ENCODE measurements around the gene THUMPD1.
"Not testable (repeated sequence)": the region's sequence is repeated elsewhere in the genome, so short reads cannot be mapped to it uniquely, and the experiment has no call there.

THUMPD1 gene, protein sequence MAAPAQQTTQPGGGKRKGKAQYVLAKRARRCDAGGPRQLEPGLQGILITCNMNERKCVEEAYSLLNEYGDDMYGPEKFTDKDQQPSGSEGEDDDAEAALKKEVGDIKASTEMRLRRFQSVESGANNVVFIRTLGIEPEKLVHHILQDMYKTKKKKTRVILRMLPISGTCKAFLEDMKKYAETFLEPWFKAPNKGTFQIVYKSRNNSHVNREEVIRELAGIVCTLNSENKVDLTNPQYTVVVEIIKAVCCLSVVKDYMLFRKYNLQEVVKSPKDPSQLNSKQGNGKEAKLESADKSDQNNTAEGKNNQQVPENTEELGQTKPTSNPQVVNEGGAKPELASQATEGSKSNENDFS

DNA sequence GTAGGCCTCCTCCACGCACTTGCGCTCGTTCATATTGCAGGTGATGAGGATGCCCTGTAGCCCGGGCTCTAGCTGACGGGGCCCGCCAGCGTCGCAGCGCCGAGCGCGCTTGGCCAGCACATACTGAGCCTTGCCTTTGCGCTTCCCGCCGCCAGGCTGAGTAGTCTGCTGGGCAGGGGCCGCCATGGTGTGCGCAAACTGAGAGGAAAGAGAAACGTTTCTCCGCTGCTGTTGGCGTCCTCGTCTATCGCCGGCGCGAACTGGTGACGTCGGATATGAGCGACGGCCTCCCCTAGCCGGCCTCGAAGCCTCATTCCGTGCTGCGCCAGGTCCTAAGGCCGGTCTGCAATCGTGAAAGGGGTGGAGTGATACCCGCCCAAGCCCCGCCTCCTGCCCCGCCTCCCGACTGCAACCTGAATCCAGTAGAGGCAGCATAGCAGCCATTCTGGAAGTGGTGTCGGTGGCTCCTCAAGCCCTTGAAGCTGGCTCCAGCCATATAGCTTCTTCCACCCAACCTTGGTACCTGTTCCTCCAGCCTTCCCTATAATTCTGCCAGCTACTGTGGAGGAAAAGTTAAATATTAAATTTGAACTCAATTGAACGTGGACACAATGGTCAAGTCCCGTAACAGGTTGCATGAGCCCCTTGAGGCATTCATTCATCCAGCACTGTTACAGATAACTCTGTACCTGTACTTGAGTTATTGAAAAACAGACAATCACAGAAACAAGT, at the start of gene THUMPD1:
TSS of gene THUMPD1 (minus strand) at position 265 of the 732 bp plus-strand sequence. CDS start at position 186, 79 bp downstream.
- DNase-seq (ENCODE audit: low spot score): peak; percentile 98

DNA sequence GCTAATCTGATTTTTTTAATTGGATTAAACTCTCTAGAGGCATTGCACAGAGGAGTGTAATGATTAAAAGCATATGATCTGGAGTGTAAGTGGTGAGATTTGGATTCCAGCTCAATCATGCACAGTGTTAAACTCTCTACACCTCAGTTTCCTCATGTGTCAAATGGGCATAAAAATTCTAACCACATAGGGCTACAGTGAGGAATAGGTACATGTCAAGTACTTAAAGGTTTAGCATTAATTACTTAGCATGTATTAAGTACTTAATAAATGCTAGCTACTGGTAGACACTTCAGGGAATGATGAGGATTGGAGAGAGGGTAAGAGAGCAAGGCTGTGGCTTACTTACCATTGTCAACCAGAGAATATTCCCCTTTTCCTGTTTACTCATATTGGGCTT, 47.5 kb upstream of the THUMPD1 start:
- no peak for DNase-seq (ENCODE audit: low spot score)

DNA sequence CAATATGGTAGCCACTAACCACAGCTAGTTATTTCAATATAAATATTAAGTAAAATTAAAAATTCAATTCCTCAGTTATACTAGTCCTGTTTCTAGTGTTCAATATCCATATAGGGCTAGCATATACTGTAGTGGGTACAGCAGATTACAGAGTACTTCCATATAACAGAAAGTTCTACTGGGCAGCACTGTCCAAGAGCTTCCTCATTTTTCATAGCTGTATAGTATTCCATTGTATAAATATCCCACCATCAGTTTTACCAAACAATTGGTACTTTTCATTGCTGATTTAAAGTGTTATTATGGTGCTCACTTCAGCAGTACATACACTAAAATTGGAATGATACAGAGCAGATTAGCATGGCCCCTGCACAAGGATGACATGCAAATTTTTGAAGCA, 42.6 kb upstream of the THUMPD1 start:
- DNase-seq (ENCODE audit: low spot score): no peak

DNA sequence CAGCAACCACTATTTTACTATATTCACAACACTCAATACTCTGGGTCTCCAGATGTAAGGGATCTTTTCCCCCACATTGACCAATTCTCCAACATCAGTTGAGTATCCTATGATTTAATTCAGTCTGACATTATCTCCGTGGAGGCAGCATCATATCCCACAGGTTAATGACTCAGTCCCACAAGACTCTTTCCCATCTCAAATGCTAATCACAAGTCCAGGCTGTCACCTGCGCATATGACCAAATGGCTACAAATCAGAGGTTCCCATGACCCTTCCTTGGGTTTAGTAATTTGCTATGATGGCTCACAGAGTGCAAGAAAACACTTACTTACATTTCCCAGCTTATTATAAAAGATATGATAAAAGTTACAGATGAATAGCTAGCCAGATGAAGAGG, 40.9 kb upstream of the THUMPD1 start:
- no peak for DNase-seq (ENCODE audit: low spot score)

DNA sequence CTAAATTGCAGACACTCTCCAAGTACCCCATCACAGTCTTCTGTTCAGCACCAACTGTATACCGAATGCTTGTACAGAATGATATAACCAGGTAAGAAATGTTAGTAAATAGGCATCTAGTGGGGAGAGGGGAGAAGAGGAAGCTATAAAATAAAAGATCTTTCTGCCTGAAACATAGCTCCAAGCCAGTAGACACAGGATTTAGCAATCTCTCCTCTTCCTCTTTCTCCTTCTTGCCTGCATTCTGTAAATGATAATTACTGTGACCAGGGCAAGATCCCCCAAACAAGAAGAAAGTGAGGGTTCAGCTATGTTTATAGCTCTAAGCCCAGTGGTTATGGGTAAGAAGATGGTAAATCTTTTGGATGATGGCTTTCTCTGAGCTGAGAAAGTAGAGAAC, 40.1 kb upstream of the THUMPD1 start:
- DNase-seq (ENCODE audit: low spot score): no peak

DNA sequence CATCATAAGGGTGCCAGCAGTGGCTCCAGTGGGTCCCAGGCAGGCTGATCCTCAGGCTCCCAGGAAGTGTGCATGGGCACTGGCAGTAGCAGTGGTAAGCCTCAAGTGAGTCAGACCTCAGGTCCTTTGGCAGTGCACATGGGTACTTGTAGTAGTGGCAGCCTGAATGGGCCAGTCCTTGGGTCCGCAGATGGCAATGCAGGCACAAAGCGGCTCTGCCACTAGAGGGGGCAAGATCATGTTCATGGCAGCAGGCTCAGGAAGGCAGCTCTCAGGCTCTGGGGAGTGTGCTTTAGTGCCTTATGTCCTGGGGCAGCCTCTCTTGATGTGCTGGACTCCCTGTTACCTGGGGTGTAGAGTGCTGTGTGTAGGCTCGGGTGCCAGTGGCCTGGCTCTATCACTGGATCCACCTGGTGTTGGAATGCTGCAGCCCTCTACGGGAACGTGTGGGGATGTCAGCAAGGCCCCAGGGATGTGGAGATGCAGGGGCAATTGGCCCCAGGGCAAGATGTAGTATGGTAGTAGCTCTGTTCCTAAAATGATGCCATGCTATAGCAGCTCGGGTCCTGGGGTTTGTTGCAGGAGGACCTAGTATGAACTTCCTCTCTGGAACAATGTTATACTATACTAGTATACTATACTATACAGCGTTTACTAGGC, 33.2 kb upstream of the THUMPD1 start:
- DNase-seq (ENCODE audit: low spot score): peak; percentile 71

DNA sequence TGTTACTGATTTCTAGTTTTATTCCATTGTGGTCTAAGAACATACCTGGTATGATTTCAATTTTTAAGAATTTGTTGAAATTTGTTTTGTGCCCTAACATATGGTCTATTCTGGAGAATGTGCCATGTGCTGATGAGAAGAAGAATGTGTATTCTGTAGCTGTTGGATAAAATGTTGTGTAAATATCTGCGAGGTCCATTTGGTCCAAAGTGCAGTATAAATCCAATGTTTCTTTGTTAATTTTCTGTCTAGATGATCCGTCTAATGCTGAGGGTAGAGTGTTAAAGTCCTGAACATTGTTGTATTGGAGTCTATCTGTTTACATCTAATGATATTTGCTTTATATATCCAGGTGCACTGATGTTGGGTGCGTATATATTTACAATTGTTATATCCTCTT, 32.1 kb upstream of the THUMPD1 start:
- DNase-seq (ENCODE audit: low spot score): no peak

DNA sequence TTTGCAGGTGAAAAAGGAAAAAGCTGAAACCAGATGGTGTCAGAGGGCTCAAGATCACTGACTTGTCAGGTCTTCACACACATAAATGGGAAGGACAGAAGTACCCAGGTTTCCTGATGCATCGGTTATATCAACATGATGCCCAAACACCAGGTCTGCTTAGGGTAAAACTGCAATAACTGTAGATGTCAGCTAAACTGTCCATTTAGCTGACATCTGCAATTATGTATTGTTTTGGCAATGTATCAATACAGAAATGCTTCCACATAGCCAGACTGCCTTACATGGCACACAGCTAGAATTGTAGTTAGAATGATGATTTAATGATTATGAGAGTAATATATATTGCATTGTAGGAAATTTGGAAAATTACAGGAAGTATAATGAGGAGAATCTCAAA, 27.2 kb upstream of the THUMPD1 start:
- no peak for DNase-seq (ENCODE audit: low spot score)

DNA sequence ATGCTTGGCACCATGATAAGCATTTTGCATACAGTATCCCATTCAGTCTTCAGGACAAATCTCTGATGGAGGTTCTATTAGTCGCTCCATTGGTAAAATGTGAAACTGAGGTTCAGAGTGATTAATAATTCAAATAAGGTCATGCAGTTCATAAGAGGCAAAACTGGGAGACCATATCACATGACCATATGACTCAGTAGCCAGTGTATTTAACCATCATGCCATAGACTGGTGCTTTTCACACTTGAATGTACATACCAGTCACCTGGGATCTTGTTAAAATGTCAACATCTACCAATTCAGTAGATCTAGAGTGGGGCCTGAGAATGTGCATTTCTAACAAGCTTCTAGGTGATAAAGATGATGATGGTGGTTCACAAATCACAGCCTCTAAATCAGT, 26.5 kb upstream of the THUMPD1 start:
- no peak for DNase-seq (ENCODE audit: low spot score)

DNA sequence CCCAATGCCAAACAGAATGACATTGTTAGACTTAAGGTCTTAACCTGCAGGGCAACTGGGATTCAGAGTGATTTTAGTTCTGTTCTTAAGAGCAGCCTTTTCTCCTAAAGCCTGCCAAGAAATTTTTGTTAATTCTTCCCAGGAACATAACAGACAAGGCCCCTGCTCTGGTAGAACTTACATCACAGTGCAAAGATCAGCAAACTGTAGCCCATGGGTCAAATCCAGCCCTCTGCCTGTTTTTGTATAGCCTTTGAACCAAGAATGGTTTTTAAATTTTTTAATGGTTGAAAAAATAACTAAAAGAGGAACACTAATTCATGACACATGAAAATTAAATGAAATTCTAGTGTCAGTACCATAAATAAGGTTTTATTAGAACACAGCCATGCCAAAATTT, 26.0 kb upstream of the THUMPD1 start:
- no peak for DNase-seq (ENCODE audit: low spot score)

DNA sequence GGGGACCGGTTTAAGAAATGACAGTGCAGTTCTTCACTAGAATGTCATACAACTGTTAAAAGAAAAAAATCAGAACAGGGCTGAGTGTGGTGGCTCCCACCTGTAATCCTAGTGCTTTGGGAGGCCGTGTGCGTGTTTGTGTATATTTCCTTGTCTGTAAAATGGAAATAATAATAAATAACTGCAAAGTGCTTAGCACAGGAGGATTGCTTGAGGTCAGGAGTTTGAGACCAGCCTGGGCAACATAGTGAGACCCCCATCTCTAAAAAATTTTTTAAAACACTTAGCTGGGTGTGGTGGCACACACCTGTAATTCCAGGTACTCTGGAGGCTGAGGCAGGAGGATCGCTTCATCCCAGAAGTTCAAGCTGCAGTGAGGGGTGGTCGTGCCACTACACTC, 24.7 kb upstream of the THUMPD1 start:
- DNase-seq (ENCODE audit: low spot score): no peak

DNA sequence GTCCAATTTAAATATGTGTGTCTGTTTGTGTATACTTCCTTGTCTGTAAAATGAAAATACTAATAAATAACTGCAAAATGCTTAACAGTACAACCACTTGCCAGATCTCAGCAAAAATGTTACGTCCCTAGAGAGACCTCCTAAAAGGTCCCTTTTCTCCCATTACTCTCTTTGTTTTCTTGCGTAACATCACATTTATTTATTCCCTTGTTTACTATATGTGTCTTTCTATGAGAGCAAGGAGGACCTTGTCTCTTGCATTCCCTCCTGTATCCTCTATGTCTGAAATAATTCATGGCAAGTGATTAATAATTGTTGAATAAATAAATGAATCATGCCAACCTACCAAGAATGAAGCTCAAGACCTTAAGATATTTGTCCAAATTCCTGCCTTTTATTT, 24.1 kb upstream of the THUMPD1 start:
- DNase-seq (ENCODE audit: low spot score): no peak

DNA sequence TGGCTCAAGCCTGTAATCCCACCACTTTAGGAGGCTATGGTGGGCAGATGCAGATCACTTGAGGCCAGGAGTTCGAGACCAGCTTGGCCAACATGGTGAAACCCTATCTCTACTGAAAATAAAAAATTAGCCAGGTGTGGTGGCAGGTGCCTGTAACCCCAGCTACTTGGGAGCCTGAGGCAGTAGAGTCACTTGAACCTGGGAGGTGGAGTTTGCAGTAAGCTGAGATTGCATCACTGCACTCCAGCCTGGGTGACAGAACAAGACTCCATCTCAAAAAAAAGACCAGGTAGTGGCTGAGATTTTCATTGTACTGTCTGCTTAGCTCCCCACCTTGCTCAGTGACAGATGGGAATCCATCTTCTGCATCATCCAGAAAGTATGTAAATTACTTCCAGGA, 22.8 kb upstream of the THUMPD1 start:
- DNase-seq (ENCODE audit: low spot score): not testable (repeated sequence)

DNA sequence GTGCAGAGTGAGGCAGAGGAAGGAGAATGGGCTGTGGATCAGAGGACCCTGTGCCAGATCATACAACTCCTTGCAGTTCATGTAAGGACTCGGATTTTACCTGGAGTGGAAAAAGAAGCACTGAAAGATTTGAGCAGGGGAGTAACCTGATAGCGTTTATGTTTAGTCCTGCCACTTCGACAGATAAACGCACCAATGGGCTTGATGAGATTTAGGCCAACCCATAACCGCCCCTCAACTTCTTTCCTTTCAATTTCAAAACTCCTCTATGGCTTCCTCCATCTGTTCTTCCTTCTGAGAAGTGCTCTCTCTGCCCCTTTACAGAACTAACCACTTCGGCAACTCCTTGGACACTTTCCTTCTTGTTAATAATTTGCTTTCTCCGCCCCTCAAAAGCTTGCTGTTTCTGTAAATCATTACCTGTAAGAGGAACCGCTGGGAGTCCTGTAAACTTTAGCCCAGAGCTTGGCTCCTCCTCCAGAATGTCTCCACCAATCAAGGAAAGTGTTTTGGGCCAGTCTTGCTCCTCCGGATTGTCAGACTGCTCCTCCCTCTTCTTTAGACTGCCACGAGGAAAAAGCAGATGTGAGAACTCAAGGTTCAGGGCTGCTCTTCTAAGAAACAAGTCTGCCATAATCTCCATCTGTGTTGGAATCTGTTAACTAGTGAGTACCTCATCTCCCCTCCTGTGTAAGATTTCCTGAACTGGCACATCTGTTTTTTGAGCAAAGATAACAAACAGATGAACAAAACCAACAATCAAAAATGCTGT, 22.0 kb upstream of the THUMPD1 start, which contains the start of gene ACSM3:
TSS of gene ACSM3 (plus strand) at position 554 of the 772 bp plus-strand sequence. CDS start 6,021 bp downstream, outside the sequence.
- peak; percentile 88 for DNase-seq (ENCODE audit: low spot score)

DNA sequence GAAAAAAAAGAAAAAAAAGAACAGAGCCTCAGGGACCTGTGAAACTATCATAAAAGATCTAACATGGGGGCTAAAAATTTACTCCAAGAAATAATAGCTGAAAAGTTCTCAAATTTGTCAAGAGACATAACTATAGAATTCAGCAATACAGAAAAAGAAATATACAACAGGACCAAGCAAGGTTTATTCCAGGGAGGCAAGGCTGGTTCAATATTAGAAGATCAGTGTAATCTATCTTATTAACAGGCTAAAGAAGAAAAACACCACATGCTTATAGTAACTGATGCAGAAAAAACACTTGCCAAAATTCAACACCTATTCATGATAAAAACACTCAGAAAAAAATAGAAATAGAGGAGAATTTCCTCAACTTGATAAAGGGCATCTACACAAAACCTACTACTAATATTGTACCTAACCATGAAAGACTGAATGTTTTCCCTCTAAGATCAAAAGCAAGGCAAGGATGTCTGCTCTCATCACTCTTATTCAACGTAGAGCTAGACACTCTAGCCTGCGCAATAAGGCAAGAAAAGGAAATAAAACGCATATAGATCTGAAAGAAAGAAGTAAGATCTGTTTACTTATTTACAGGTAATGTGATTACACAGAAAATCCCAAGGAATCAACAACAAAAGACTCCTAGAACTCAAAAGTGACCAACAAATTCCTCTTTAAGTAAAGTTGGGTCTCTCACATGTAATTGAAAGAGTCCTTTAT, 20.9 kb upstream of the THUMPD1 start:
- no peak for DNase-seq (ENCODE audit: low spot score)

DNA sequence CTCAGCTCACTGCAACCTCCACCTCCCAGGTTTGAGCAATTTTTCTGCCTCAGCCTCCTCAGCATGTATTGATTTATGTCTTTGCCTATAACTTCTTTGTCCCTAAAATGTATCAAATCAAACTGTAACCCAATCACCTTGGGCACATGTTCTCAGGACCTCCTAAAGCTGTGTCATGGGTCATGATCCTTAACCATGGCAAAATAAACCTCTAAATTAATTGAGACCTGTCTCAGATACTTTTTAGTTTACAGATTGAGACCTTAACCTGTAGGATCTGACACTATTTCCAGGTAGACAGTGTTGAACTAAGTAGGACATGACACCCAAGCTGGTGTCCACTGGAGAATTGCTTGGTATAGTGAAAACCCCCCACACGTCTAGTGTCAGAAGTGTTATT, 19.6 kb upstream of the THUMPD1 start:
- no peak for DNase-seq (ENCODE audit: low spot score)

DNA sequence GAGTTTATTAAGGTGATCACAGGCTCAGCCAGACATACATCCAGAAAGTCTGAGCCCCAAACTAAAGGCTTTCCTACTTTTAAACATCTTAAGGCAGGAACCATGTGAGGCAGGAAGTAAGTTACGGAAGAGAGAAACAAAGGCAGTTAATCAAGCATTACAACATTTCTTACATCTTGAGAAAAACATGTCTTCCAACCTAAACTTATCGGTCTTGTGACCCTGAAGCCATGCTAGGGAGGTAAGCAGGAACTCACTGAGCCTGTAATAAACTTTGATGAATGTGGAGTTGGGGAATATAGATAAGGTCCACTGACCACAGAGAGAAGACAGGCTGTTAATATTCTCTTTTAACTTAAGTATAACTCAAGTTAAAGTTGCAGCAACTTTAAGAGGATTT, 18.7 kb upstream of the THUMPD1 start:
- DNase-seq (ENCODE audit: low spot score): no peak

DNA sequence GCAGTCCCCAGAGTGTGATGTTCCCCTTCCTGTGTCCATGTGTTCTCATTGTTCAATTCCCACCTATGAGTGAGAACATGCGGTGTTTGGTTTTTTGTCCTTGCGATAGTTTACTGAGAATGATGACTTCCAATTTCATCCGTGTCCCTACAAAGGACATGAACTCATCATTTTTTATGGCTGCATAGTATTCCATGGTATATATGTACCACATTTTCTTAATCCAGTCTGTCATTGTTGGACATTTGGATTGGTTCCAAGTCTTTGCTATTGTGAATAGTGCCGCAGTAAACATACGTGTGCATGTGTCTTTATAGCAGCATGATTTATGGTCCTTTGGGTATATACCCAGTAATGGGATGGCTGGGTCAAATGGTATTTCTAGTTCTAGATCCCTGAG, 14.2 kb upstream of the THUMPD1 start:
- not testable (repeated sequence) for DNase-seq (ENCODE audit: low spot score)

DNA sequence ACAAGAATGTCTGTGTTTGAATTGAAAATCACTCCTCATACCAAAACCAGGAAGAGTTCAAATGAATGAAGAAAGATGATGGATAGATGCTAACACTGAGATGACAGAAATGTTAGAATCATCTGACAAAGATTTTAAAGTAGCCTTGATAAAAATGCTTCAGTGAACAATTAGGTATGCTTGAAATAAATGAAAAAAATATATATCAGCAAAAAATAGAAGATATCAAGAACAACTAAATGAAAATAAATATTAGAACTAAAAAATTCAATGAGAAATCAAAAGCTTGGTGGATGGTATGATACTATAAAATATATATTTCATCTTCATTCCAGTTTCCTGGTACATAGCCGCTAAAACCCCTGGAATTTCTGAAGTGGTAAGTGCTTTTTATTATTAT, 13.6 kb upstream of the THUMPD1 start:
- DNase-seq (ENCODE audit: low spot score): no peak

DNA sequence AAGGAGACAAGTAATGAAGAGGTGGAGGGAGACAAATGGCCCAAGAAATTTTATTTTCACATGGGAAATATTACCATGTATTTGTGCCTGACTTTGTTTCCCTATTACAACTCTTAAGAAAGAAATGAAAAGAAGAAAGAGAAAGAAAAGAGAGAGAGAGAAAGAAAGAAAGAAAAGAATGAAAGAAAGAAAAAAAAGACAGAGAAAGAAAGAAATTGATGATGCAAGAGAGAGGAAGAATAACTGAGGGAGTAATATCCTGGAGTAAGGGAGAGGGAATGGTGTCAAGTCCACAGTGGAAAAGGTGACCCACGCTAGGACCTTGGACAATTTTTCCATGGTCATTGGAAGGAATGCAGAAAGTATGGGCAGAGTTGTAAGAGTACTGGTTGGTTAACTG, 12.1 kb upstream of the THUMPD1 start:
- DNase-seq (ENCODE audit: low spot score): no peak

DNA sequence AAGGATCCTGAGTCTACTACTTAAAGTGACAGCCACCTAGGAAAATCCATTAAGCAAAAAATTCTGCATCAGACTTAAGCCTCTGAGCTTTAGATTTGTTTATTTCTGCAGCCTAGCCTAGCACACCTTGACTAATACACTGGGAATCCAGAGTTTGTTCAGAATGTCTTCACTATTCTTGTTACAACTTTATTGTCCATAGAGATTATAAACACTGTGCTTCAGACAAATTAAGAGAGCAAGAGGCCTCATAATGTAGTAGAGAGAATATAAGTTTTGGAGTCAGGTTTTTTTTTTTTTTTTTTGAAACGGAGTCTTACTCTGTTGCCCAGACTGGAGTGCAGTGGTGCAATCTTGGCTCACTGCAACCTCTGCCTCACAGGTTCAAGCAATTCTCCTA, 8.9 kb upstream of the THUMPD1 start:
- no peak for DNase-seq (ENCODE audit: low spot score)

DNA sequence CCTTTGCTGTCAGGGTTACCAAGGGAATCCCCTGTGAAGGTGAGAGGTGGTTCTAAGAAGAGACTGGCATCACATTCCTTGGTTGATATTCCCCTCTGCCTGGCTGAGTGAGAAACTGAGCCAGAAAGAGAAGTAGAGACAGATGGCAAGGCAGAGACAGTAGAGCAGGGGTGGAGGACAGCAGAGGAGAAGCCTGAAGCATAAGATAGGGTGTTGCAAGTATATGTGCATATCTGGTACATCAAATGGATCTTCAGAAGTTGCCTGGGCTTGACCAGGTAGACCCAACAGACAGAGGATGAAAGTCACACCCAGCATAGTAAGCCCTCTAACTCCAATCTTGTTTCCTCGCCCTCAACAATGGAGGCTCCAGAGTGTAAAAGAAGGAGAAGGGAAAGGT, 7.9 kb upstream of the THUMPD1 start:
- DNase-seq (ENCODE audit: low spot score): no peak
